GM23248 (cell line): ENCODE measurements around the gene GCNT1.

Experiments
- EZH2 ChIP-seq: fragments of 200-600 bp; sonication (generic); IDR thresholded peaks from 2 replicates; pipeline ENCODE4 v1.6.1; 2018; ENCODE audit warnings: antibody characterized with exemption, mild to moderate bottlenecking; ENCODE audit not compliant: insufficient read depth, poor library complexity, severe bottlenecking
- EZH2phosphoT487 ChIP-seq: fragments of 200-600 bp; sonication (generic); IDR thresholded peaks from 2 replicates; pipeline ENCODE4 v1.6.1; 2018; ENCODE audit warnings: antibody characterized with exemption, moderate library complexity, mild to moderate bottlenecking, low read depth; ENCODE audit not compliant: insufficient read depth

- TF ChIP-seq EZH2phosphoT487: no peak
- TF ChIP-seq EZH2: no peak
Measured at GRCh38 chr9:76426807-76427419, 32.1 kb upstream of the GCNT1 start.
